GM18526 (cell line): Measurements from ENCODE around the gene RIPOR1.

Experiments used
- POLR2A ChIP-seq: IDR thresholded peaks from 3 replicates; pipeline ENCODE4 v1.6.1; 2011; ENCODE audit not compliant: insufficient read length; ENCODE audit errors: extremely low read depth

Gene RIPOR1, protein sequence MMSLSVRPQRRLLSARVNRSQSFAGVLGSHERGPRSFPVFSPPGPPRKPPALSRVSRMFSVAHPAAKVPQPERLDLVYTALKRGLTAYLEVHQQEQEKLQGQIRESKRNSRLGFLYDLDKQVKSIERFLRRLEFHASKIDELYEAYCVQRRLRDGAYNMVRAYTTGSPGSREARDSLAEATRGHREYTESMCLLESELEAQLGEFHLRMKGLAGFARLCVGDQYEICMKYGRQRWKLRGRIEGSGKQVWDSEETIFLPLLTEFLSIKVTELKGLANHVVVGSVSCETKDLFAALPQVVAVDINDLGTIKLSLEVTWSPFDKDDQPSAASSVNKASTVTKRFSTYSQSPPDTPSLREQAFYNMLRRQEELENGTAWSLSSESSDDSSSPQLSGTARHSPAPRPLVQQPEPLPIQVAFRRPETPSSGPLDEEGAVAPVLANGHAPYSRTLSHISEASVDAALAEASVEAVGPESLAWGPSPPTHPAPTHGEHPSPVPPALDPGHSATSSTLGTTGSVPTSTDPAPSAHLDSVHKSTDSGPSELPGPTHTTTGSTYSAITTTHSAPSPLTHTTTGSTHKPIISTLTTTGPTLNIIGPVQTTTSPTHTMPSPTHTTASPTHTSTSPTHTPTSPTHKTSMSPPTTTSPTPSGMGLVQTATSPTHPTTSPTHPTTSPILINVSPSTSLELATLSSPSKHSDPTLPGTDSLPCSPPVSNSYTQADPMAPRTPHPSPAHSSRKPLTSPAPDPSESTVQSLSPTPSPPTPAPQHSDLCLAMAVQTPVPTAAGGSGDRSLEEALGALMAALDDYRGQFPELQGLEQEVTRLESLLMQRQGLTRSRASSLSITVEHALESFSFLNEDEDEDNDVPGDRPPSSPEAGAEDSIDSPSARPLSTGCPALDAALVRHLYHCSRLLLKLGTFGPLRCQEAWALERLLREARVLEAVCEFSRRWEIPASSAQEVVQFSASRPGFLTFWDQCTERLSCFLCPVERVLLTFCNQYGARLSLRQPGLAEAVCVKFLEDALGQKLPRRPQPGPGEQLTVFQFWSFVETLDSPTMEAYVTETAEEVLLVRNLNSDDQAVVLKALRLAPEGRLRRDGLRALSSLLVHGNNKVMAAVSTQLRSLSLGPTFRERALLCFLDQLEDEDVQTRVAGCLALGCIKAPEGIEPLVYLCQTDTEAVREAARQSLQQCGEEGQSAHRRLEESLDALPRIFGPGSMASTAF

DNA sequence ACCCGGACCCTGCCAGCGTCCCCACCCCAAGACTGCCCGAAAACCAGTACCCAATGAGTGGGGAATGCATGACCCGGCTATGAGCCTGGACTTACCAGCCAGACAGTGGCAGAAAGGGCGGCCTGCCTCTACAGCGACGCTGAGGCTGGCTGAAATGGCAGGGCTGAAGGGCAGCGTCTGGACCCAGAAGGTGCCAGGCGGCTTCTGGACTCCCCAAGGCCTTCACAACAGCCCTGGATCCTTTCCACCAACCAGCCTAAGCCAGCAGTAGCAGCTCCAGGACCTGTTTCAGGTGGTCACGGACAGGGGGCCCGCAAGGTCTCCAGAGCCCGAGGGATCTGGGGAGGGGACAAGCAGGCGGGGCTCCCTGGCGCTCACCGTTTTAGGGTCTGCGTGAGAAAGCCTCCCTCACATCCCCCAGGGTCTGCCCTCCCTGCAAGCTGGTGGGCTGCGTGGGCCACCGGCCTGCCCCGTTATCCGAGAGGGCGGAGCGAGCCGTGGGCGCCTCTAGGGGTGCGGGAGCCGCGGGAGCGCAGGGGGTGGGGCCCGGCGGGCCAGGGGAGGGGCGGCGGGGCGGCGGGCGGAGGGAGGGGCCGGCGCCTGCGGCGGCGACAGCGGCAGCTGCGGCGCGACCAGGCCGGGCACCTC lies at the start of gene RIPOR1:
RIPOR1 (plus strand) TSS at position 608 of the 648 bp plus-strand sequence. CDS start 9,618 bp downstream, outside the sequence.
- no peak for TF ChIP-seq POLR2A

DNA sequence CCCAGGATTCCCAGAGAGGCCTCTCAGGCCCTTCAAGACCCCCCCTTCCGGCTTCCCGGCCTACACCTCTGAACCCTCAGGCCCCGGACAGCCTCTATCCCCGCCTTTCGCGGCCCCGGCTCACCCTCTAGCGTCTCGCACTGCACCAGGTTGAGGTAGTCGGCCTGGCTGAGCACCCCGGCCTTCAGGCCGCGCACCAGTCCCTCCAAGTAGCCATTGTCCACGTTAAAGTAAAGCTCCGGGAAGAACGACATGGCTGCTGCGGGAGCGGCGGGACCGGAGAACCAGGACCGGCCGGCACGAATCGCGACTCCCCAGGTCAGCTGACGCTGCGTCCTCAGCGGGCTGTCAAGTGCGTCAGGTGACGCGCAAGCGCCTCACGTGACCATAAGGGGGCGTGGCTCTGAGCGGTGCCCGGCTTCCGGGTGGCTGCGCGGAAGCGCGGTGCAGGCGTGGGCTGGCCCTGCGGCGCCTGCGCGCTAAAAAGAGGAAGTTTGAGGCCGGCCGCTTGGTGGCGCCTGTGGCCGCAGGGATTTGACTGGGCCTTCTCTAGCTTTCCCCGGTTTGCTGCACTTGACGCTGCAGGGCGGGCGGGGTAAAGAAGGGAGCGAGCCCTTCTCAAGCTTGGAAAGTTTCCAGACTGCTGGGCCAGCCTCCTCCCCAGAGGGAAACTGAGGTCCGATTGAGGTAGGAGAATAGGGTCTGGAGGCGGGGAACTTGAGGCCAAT lies 47.6 kb upstream of the RIPOR1 start, which contains the start of gene ATP6V0D1:
ATP6V0D1 (minus strand) TSS at position 325 of the 728 bp plus-strand sequence; CDS start at position 254, 71 bp downstream.
- peak; percentile 67 for TF ChIP-seq POLR2A

DNA sequence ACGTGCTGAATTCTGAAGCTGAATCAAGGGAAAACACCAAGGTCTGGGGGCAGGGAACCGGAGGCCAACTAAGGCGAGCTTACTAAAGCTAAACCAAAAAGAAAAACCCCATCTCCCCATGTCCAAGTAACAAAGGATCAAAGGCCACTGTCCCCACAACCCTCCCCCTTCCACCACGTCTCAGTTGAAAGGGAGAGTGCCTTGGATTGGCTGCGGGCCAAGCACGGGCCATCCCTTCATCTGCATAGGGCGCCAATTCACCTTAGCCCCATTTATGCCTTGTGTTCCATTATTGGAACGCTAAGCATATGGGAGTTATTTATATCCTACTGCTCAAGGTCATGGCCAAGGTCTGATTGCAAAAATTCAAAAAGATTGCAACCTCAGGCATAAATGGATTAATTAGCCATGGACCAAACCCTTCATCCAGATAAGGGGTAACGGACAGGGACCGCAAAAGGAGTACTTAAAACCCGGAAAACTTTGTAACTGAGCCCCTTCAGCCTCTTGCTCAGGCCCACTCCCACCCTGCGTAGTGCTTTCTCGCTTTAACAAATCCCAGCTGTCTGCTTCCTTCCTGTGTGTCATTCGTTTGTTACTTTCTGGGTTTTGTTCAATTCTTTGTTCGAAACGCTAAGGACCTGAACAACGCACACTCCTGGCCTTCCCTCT lies 46.9 kb upstream of the RIPOR1 start:
- no peak for TF ChIP-seq POLR2A

DNA sequence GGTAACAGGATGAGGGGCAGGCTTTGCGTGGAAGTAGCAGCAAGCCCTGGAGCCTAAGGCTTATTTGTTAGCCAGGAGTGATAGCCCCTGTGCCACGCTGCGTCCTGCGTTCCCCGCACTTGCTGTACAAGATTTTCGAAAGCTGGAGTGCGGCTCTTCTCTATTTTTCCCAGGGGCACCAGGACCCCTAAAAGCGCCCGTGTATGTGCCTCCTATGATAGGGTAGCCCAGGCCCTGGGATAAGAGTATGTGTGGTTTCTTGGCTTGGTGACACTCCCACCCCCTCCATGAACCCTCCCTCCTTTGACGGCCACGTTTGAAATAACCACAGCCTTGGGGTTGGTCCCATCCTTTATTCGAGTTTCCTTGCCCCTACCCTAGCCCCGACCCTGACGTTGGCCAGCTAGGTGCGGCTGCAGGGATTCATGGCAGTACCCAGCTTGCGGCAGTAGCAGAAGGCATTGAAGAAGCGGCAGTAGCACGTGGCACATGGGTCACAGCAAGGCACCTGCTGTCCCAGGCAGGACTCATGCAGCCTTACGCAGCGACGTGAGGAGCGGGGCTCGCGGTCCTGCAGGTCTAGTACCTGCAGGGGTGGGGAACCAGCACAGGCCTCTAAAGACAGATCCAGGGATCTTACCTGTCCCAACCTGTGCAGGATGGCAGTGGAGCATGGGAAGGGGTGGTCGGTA lies 46.2 kb upstream of the RIPOR1 start:
- TF ChIP-seq POLR2A = no peak

DNA sequence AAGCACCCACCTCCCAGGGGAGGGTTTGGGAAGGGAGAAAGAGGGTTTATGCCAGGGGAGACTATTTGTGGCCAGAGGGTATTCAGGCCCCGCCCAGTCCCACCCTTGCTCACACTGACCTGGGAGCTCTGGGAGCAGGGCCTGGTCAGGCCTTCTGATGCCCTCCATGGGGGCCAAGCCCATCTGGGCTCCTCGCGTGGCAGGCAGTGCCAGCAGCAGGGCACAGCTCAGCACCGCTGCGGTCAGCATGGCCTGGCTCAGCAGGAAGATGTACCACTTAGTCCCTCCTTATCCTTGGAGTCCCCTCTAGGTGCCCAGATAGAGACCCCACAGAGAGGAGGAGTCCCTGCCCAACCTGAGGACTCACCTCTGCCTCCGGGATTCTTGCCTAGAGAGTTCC lies 45.5 kb upstream of the RIPOR1 start, which contains the start of gene AGRP:
AGRP (minus strand) TSS at position 398 of the 400 bp plus-strand sequence; CDS start at position 249, 149 bp downstream.
- no peak for TF ChIP-seq POLR2A

DNA sequence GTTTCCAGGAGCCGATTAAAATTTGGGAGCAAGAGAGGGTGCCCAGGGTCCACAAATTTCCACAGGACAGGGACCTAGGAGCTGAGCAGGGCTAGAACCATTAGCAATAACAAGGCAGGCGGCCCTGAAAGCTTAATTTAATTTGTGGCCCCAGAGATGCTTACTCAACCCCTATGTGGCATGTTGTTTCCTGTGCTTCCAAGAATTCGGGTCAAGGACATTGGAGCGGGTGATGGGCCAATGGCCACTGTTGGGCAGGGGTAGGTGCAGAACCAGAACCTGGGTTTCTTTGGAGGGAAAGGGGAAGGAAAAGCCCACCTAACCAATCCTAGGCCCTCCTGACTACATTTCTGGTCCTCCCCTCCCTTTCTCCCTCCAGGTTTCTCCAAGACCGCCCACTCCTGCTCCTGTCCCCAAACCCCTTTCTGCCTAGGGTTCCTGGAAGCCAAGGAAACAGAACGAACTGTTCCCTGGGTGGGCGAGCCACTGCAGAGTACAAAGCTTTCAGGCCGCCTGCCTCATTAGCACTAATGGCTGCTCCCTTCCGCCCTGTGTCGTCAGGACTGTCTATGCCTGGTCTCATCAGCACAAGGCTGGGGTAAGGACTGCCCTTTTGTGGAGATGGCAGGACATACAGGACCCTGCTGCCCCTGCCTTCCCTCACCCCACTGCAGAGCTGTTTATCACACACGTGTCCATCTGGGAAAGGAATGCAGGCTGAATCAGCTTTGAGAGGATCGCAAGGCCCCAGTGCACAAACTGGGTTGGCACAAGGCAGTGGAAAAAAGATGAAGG lies 44.7 kb upstream of the RIPOR1 start:
- TF ChIP-seq POLR2A = no peak

DNA sequence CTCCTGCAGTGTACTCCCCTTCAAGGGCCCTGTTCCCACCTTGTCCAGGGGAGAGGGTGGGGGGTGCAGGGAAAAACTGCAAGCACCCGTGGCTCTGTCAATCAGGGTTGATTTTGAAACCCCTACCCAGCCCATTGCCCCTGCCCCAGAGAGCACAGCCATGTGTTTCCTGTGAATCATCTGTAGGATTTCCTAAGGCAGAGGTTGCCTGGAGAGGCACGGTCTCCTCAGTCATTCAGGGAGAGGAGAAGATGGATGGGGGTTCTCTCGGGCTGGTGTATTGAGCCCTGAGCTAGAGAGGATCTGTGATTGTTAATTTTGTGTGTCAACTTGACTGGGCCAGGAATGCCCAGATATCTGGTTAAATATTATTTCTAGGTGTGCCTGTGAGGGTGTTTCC lies 41.8 kb upstream of the RIPOR1 start:
- no peak for TF ChIP-seq POLR2A

DNA sequence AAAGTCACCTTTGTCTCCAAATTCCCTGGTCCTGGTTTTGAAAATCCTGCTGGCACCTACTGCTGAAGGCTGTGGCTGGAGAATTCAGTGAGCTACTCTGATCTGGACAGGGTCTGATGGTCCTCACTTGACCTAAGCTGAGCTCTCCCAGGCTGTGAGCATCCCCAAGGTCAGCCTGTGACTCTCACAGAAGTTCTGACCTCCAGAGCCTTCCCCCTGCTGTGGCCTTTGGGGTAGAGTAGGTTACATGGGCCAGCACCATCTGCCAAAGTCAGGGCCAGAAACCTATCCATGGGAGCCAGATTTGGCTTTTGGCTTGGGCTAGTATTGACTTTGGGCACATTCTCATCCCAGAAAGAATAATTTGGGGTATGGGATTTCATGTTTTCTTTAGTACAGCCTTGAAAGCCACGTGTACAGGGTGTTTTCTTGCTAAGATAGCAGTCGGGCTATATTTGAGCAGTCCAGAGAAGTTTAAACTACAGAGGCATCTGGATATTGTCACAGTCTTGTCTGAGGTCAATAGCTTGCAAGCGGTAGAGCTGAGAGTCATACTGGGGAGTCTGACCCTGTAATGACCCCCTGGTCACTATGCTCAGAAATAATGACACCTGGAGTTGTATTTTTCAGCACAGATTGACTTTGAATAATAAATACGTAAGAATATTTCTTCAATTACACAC lies 39.1 kb upstream of the RIPOR1 start:
- no peak for TF ChIP-seq POLR2A

DNA sequence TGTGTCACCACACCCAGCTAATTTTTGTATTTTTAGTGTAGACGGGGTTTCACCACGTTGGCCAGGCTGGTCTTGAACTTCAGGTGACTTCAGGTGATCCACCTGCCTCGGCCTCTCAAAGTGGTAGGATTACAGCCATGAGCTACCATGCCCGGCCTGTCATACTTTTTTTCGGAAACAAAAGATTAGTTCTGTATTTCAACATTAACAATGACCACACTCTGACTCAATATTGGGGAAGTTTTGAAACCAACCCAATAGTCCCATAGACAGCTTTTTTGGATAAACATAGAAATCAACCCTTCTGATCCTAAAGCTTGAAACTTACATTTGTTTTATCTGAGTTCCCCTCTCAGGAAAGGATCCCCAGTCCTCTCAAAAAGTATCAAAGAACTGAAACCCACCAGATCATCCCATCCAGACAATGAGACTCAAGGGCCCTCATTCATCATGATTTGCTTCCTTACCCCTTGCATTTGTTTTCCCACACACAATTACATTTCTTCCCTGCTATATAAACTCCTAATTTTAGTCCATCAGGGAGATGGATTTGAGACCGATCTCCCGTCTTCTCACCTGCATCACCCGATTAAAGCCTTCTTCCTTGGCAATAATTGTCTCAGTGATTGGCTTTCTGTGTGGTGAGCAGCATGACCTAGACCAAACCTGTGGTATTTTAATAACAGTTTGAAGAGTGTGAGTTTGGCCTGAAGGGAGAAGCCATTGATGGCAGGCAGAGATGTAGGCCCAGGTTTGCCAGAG lies 38.1 kb upstream of the RIPOR1 start:
- TF ChIP-seq POLR2A = no peak

DNA sequence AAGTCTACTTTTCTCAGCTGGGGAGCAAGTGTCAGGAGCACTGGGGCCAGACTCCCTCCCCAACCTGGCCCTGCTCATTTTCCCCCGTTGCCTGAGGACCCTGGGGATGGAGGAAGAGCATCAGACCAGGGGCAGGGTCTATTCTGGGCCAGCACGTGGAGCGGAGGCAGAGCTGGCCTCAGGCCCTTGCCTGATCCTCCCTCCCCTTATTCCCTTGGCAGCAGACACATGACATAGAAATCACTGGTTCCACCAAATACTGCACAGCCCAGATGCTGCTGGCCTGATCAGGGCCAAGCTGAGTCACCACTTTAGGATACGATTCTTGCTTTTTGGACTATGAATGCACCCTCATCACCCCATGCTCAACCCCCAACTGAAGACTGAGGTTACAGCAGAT lies 29.5 kb upstream of the RIPOR1 start:
- no peak for TF ChIP-seq POLR2A
